Astrocyte of the spinal cord (primary cell): ENCODE measurements around the gene OR4E1.

Experiments used
- DNase-seq: peaks from one replicate; pipeline ENCODE4 v3.0.0; 2011; ENCODE audit warnings: low read depth, low spot score
- H3K4me3 ChIP-seq: 2 replicates; pipeline ENCODE4 v1.5.1; 2011; ENCODE audit warnings: low read depth, mild to moderate bottlenecking, low read length, moderate library complexity
- CTCF ChIP-seq: IDR thresholded peaks from 2 replicates; pipeline ENCODE4 v1.5.1; 2012; ENCODE audit warnings: low read depth, mild to moderate bottlenecking, low read length, inconsistent platforms
- in situ Hi-C: cut with HindIII; loops from 2 replicates; pipeline ENCODE4 v1.10.0; 2017; ENCODE audit warnings: low sequenced_read_pairs

Gene OR4E1

GRCh38 chr14:21673718-21674117 lies at the start of gene OR4E1:
Gene OR4E1, minus strand, starts transcription at chr14:21673818. Its CDS starts 2,883 bp downstream, at chr14:21670935.
- DNase-seq = no peak
- no peak within 1 kb of the TSS for H3K4me3 ChIP-seq
- in situ Hi-C loops = no loop called here
- TF ChIP-seq CTCF = no peak

GRCh38 chr14:21721504-21721903 lies 47.9 kb upstream of the OR4E1 start:
- TF ChIP-seq CTCF = no peak
- no peak overlapping the region for H3K4me3 ChIP-seq
- no peak for DNase-seq
- in situ Hi-C loops = no loop called here

GRCh38 chr14:21719841-21720240 lies 46.2 kb upstream of the OR4E1 start:
- in situ Hi-C loops = no loop called here
- DNase-seq = no peak
- TF ChIP-seq CTCF = no peak
- no peak overlapping the region for H3K4me3 ChIP-seq

- TF ChIP-seq CTCF = no peak
- no peak overlapping the region for H3K4me3 ChIP-seq
- no peak for DNase-seq
- in situ Hi-C loops = no loop called here
These were observed 40.8 kb upstream of the OR4E1 start for GRCh38 chr14:21714318-21714929.

- H3K4me3 ChIP-seq = no peak overlapping the region
- no peak for TF ChIP-seq CTCF
- in situ Hi-C loops = no loop called here
- DNase-seq = no peak
These were observed 38.4 kb upstream of the OR4E1 start for GRCh38 chr14:21712036-21712435.

- TF ChIP-seq CTCF = peak; percentile 73
- peak; percentile 61 for DNase-seq
- no peak overlapping the region for H3K4me3 ChIP-seq
- in situ Hi-C loops = no loop called here
These were observed 37.8 kb upstream of the OR4E1 start for GRCh38 chr14:21711360-21711961.
